Kidney capillary endothelial cell (primary cell): Measurements from ENCODE around the gene AMPH.

Experiments
- DNase-seq: peaks from one replicate; pipeline ENCODE4 v3.0.0-alpha.2; 2018; ENCODE audit warnings: low spot score

The AMPH gene

DNA sequence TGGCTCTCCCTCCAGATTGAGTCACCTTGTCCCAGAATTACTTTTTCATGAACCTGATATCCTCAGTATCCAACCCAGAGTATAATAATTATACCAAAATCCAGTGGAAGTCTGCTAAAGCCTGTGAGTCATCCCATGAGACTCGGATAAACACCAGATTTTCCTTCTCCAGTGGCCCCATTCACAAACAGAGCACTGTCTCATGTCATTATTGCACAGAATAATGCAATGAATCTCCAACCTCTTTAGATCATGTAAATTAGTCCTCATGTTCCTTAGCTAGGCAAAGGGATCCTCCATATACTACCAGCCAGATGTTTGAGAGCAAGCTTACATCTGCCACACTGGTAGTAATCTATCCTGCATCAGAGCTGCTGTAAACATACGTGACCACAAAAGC is 89.0 kb downstream of the AMPH start:
- DNase-seq, result no peak

- DNase-seq, result no peak
Measured at GRCh38 chr7:38541440-38541839, 89.7 kb downstream of the AMPH start.

DNA sequence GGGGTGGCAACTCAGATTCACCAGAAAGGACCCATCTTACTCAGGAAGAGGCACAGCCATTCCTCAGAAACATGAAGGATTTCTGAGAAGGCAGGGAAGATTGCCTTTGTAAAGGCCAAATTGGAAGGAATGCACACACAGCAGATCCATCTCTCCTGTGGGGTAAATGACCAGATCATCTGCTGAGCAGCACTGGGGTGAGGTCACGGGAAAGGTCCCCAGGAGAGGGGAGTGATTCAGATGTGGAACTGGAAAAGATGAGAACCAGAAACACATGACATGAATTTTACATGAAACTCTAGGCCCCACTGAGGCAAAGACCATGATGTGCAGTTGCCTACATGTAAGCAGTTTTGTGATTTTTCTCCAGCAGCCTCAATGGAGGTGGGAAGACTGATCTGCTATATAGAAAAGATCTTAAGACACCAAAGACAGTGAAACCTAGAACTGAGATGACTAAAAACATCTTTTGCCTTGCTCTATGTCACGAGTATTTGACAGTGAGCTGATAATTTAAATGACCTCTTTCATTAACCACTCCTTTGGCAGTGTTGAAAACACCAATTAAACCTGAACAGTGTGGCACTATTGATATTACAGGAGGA is 91.6 kb downstream of the AMPH start:
- DNase-seq, result no peak

DNA sequence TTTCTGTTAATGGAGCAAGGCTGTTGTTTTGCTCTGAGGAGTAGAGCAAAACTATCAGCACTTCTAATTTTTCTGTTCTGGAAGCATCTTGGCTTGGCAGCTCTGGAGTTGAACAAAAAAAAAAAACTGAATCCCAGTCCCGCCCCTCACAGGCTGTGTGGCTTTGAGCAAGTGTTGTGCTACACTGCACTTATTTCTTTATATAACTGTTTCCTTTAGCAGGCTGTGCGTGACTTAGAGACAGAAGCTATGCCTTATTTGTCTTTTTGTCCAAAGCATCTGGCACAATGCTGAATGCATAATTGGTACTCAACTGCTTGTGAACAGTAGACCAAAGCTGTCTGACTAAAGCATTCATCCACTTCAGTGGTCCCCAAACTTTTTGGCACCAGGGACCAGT is 96.1 kb downstream of the AMPH start:
- no peak for DNase-seq

- DNase-seq, result no peak
Measured at GRCh38 chr7:38525857-38526256, 105.3 kb downstream of the AMPH start.

DNA sequence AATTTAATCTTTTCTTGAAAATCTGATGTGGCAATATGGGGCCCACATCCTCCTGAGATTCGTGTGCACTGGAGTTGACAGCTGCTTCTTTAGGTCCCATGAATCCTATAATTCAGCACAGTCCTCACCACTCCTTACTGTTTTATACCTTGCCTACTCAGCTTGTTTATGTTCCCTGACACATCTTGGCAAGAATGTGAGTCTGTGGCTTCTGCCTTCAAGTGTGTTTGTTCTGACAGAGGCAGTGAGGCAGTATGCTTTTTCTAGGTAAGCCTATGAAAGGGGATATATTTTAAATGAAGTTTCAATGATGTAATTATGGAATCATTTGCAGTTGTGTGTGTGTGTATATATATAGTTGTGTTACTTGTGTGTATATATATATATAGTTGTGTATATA is 106.4 kb downstream of the AMPH start:
- no peak for DNase-seq

- no peak for DNase-seq
Measured at GRCh38 chr7:38520741-38521140, 110.4 kb downstream of the AMPH start.

GRCh38 chr7:38518541-38518940 is 112.6 kb downstream of the AMPH start:
- DNase-seq, result no peak

DNA sequence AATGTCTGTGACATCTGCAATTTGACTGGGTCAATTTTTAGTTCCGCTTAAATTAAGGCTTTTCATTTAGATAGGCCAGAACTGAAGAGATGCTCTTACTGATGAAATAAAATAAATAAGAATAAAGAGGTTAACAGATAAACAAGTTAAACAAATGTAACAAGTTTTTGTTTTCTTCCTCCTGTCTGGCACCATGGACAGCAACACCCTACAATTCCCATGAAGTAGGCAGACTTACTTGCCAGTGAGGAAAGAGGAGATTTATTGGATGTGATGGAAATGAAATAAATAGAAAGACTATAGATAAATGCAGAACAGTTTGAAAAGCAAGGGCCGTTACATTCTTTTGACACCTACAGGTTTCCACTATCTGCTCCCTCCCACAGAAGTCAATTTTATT is 118.5 kb downstream of the AMPH start:
- no peak for DNase-seq

DNA sequence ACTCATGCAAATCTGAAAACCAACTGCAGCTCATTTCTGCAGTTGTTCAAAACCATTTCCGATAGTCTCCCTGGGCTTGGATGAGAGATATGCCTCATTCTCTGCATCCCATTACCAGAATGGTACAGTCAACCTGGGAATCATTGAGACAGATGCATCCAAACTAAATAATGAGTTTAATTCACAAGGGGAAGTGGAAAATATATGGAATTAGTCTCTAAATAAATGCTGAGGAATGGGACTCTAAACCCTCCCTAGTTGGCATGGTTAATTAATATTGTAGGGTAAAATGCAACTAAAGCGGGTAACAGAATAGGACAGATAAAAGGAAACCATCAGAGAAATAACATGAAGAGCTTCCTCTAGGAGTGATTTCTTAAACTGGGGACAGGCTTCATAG is 118.9 kb downstream of the AMPH start:
- DNase-seq, result no peak

GRCh38 chr7:38507384-38507783 is 123.8 kb downstream of the AMPH start:
- DNase-seq, result no peak

DNA sequence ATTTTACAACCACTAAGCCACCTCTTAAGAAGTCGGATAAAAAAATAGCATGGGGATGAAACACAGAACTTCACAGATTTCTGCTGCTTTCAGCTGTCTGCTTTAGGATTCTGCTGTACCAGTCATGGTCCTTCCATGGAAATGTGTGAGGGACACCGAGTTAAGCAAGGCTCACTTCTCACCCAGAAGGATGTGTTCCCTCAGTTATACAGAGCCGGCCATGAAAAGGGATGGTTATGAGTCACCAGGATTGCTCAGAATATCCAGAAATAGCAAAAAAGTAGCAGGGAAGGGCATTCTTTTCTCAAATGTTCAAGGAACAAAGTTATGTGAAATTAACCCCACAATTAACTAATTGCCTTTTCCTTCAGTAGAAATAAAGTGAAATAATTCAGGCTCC is 124.4 kb downstream of the AMPH start:
- no peak for DNase-seq

DNA sequence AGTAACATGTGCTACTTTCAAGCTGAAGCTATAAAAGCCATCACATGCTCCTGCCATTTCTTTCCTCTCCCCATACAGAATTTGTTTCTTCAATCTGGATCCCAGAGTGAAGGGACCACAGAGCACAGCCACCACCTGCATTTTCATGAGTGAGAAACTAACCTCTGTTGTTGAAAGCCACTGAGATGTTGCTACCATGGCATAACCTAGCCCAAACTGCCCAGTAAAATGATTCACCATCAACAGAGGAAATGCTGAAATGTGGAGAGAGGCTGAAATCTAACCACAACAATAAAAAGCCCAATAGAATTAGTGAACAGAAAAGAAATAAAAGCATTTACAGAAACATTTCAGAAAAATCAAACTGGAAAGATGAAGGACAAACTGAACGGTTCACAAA is 125.2 kb downstream of the AMPH start:
- no peak for DNase-seq

- DNase-seq, result no peak
Measured at GRCh38 chr7:38504684-38505083, 126.5 kb downstream of the AMPH start.

- DNase-seq, result no peak
Measured at GRCh38 chr7:38502848-38503247, 128.3 kb downstream of the AMPH start.

- DNase-seq, result no peak
Measured at GRCh38 chr7:38502289-38502688, 128.9 kb downstream of the AMPH start.

GRCh38 chr7:38492010-38492409 is 139.2 kb downstream of the AMPH start:
- DNase-seq, result no peak

DNA sequence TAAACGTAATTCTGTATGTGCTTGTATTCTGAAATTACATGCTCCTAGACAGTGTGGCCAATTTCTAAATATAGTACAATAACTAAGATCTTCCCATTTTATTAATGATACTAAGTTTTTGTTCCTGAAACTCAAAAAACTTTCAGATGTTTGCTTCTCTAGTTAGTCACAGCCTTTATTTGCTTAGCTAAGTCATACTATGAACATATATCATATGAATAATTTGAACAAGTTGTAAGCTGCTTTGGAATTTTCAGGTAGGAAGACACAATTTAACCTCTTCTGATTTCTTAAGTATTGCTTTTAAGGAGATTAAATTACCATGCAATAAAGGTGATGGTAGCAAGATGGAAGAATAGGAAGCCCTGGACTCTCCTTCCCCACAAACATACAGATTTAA is 148.7 kb downstream of the AMPH start:
- DNase-seq, result no peak

- no peak for DNase-seq
Measured at GRCh38 chr7:38481401-38481800, 149.8 kb downstream of the AMPH start.

GRCh38 chr7:38478404-38478803 is 152.8 kb downstream of the AMPH start:
- peak; percentile 1 for DNase-seq

GRCh38 chr7:38477333-38477732 is 153.8 kb downstream of the AMPH start:
- DNase-seq, result no peak

DNA sequence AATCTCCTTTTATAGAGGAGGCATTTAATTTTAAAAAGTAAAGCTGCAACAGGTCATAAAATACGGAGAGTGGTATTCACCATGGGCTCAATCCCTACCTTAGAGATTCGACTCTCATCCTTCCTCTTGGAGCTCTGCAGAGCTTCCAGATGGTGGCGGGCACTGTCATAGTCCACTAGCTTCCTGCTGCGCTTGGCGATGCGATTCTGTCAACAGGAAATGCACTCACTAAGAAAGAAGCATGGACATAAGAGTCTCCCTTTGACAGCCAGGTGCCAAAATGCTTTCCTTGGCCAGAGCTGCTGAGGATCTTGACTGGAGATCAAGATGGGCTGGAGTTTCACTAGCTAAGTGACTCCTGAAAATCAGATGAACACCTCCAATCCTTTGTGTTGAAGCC is 154.4 kb downstream of the AMPH start:
- DNase-seq, result no peak

DNA sequence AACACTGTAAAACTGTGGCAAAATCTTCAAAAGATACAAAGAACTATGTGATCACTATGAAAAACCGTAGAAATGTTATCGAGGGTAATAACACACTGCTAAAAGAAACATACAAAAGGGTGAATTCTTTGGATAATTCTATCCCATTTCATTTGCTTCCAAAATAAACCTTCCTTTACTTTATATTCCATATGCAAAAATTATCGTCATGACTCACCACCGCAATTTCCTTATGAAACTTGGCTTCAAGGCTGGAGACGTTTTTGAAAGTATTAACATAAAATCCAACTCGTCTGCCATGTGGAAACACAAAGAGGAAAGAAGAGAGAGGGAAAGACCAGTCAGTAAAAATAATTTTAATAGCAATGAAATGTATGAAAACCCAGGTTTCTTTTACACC is 165.2 kb downstream of the AMPH start:
- no peak for DNase-seq

DNA sequence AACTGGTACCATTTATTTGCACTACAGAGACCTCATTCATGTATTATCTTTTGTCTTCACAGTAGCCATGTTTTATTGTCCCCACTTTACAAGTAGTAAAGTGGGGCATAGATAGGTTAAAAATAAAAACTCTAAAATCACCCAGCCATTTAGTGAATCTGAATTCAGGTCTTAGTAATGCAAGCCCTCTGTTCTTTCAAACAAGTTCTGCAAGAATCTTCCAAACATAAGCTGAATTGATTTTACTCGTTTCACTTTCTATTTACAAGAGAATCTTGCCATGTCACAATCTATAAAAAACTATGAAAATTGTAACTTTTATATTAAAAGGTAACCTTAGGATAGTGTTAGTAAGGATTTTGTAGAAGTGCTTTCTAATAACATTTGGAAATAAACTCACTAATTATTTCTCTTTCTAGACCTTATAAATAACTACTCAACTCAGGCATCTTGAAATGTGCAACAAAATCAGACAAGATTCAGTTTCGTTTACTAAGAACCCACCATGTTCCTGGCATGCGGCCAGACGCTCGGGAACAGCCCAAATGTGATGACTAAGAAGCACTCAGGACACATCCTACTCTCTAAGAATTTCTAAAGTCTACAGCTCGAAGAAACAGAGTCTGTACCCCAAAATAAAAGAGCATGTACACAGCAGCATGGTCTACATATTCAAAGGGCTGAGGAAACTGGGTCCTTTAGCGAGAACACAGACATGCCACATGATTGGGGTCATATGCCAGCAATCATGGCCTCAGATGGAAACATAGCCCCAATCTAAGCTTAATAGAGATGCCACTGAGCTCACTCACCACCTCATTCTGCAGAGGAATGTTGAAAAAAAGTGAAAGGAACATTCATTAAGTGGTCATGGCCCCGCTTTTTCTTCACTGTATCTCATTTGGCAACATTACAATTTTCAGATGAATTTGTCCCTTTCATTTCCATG is 167.6 kb downstream of the AMPH start:
- DNase-seq, result no peak
